Measurements from ENCODE around the gene DNAH10.

Gene DNAH10

GRCh38 chr12:123761841-123762714 lies at the start of gene DNAH10:
TSS of gene DNAH10 (plus strand) at chr12:123762301. CDS start at chr12:123762337, 36 bp downstream.
- no peak for DNase-seq (ENCODE audit: low spot score)
- peak; percentile 59 for TF ChIP-seq CTCF (IDR thresholded peaks at IDR 0.05; ENCODE audit: poor library complexity, severe bottlenecking)
- Histone ChIP-seq H3K27me3 (ENCODE audit: insufficient read depth, poor library complexity, severe bottlenecking) (peaks cover 9% of the 10 kb centered on the region), H3K36me3 (ENCODE audit: low read depth) (0 out of 2 replicates have a peak, but pooled peaks cover 5% of the 10 kb centered on the region), H3K9me3 (ENCODE audit: severe bottlenecking) (no peaks in the 10 kb centered on the region), H3K27ac (ENCODE audit: poor library complexity, severe bottlenecking) (no peak within 1 kb of the TSS), H3K4me1 (ENCODE audit: insufficient read depth, poor library complexity, severe bottlenecking) (no peaks in the 10 kb centered on the region), H3K4me3 (ENCODE audit: severe bottlenecking) (peak within 1 kb of the TSS; percentile 47)
- ATAC-seq (ENCODE audit: low read depth): peak; percentile 80

- TF ChIP-seq CTCF (IDR thresholded peaks at IDR 0.05; ENCODE audit: poor library complexity, severe bottlenecking): no peak
- ATAC-seq (ENCODE audit: low read depth): peak; percentile 6; the same call in 1 of the 3 replicates
- no peak for DNase-seq (ENCODE audit: low spot score)
Observed at GRCh38 chr12:123712780-123713319, 49.3 kb upstream of the DNAH10 start.

GRCh38 chr12:123713398-123713797 lies 48.7 kb upstream of the DNAH10 start:
- no peak for DNase-seq (ENCODE audit: low spot score)
- Histone ChIP-seq H3K27ac (ENCODE audit: poor library complexity, severe bottlenecking) (no peak overlapping the region), H3K27me3 (ENCODE audit: insufficient read depth, poor library complexity, severe bottlenecking) (no peaks in the 10 kb centered on the region), H3K4me3 (ENCODE audit: severe bottlenecking) (peak overlapping the region; percentile 86), H3K36me3 (ENCODE audit: low read depth) (0 out of 2 replicates have a peak, but pooled peaks cover under 1% of the 10 kb centered on the region), H3K4me1 (ENCODE audit: insufficient read depth, poor library complexity, severe bottlenecking) (peaks cover 4% of the 10 kb centered on the region), H3K9me3 (ENCODE audit: severe bottlenecking) (no peaks in the 10 kb centered on the region)
- no peak for TF ChIP-seq CTCF (IDR thresholded peaks at IDR 0.05; ENCODE audit: poor library complexity, severe bottlenecking)
- 0 out of 3 replicates have a peak, but pooled peaks have one; percentile 9 for ATAC-seq (ENCODE audit: low read depth)

More at GRCh38 chr12:123712780-123713319, 49.3 kb upstream of the DNAH10 start:
- Histone ChIP-seq H3K36me3 (ENCODE audit: low read depth) (no peaks in the 10 kb centered on the region), H3K27me3 (ENCODE audit: insufficient read depth, poor library complexity, severe bottlenecking) (no peaks in the 10 kb centered on the region), H3K4me3 (ENCODE audit: severe bottlenecking) (peak overlapping the region; percentile 86), H3K4me1 (ENCODE audit: insufficient read depth, poor library complexity, severe bottlenecking) (peaks cover 4% of the 10 kb centered on the region), H3K27ac (ENCODE audit: poor library complexity, severe bottlenecking) (peak overlapping the region; percentile 23), H3K9me3 (ENCODE audit: severe bottlenecking) (no peaks in the 10 kb centered on the region)

GRCh38 chr12:123713823-123714585 lies 48.1 kb upstream of the DNAH10 start:
- Histone ChIP-seq H3K9me3 (ENCODE audit: severe bottlenecking) (no peaks in the 10 kb centered on the region), H3K36me3 (ENCODE audit: low read depth) (0 out of 2 replicates have a peak, but pooled peaks cover 7% of the 10 kb centered on the region), H3K27ac (ENCODE audit: poor library complexity, severe bottlenecking) (no peak overlapping the region), H3K4me3 (ENCODE audit: severe bottlenecking) (peak overlapping the region; percentile 86), H3K4me1 (ENCODE audit: insufficient read depth, poor library complexity, severe bottlenecking) (peaks cover 4% of the 10 kb centered on the region), H3K27me3 (ENCODE audit: insufficient read depth, poor library complexity, severe bottlenecking) (no peaks in the 10 kb centered on the region)
- no peak for TF ChIP-seq CTCF (IDR thresholded peaks at IDR 0.05; ENCODE audit: poor library complexity, severe bottlenecking)
- no peak for ATAC-seq (ENCODE audit: low read depth)
- DNase-seq (ENCODE audit: low spot score): no peak
